ENCODE results near the gene OR2T11. TPM values are rescaled to one million over a fixed set of nuclear protein-coding genes. Genes with fewer than 3 reads are reported as not detected.
A peak's percentile ranks its signal among the peaks of the same experiment; 100 is the strongest.
"Not testable (repeated sequence)": the region's sequence is repeated elsewhere in the genome, so short reads cannot be mapped to it uniquely, and the experiment has no call there.

Gene OR2T11
- total RNA-seq, 1 donor from 2014 or later = 4.3 TPM

- DNase-seq; H3K27ac Mint-ChIP-seq; intact Hi-C loops (cut with micrococcal nuclease); CTCF ChIA-PET; H3K27me3 Mint-ChIP-seq; POLR2A ChIA-PET; ATAC-seq (ENCODE audit: low read depth); H3K4me3 Mint-ChIP-seq; H3K4me1 Mint-ChIP-seq; H3K9me3 Mint-ChIP-seq; H3K36me3 Mint-ChIP-seq (ENCODE audit: low read depth): not testable (repeated sequence)
Observed at GRCh38 chr1:248641583-248641982, 6.7 kb upstream of the OR2T11 start.

GRCh38 chr1:248640906-248641305, 6.0 kb upstream of the OR2T11 start:
- H3K4me3 Mint-ChIP-seq; intact Hi-C loops (cut with micrococcal nuclease); DNase-seq; POLR2A ChIA-PET; H3K4me1 Mint-ChIP-seq; H3K27ac Mint-ChIP-seq; H3K27me3 Mint-ChIP-seq; ATAC-seq (ENCODE audit: low read depth); H3K9me3 Mint-ChIP-seq; H3K36me3 Mint-ChIP-seq (ENCODE audit: low read depth); CTCF ChIA-PET: not testable (repeated sequence)

GRCh38 chr1:248639652-248640051, 4.8 kb upstream of the OR2T11 start:
- H3K4me3 Mint-ChIP-seq; H3K36me3 Mint-ChIP-seq (ENCODE audit: low read depth); H3K27ac Mint-ChIP-seq; CTCF ChIA-PET; POLR2A ChIA-PET; DNase-seq; ATAC-seq (ENCODE audit: low read depth); intact Hi-C loops (cut with micrococcal nuclease); H3K9me3 Mint-ChIP-seq; H3K27me3 Mint-ChIP-seq; H3K4me1 Mint-ChIP-seq: not testable (repeated sequence)

GRCh38 chr1:248636612-248637011, 1.7 kb upstream of the OR2T11 start:
- H3K27me3 Mint-ChIP-seq; H3K9me3 Mint-ChIP-seq; CTCF ChIA-PET; DNase-seq; H3K36me3 Mint-ChIP-seq (ENCODE audit: low read depth); H3K4me1 Mint-ChIP-seq; ATAC-seq (ENCODE audit: low read depth); intact Hi-C loops (cut with micrococcal nuclease); H3K4me3 Mint-ChIP-seq; POLR2A ChIA-PET; H3K27ac Mint-ChIP-seq: not testable (repeated sequence)

- no peaks in the 10 kb centered on the region for H3K36me3 Mint-ChIP-seq (ENCODE audit: low read depth)
- TF ChIP-seq CTCF (IDR thresholded peaks at IDR 0.05) = no peak
- POLR2A ChIA-PET = no interaction called here
- DNase-seq = no peak
- CTCF ChIA-PET = no interaction called here
- H3K27me3 Mint-ChIP-seq = no peaks in the 10 kb centered on the region
- peaks cover 11% of the 10 kb centered on the region for H3K4me1 Mint-ChIP-seq
- no peaks in the 10 kb centered on the region for H3K9me3 Mint-ChIP-seq
- no peak overlapping the region for H3K4me3 Mint-ChIP-seq
- ATAC-seq (ENCODE audit: low read depth) = peak; percentile 37
- intact Hi-C loops (cut with micrococcal nuclease) = loop anchor here (5.0 kb wide), 1 partner anchor 174 kb away; no protein-coding TSS in a partner anchor
- no peak overlapping the region for H3K27ac Mint-ChIP-seq
Observed at GRCh38 chr1:248631354-248632008, 3.4 kb downstream of the OR2T11 start.

GRCh38 chr1:248630551-248630950, 4.3 kb downstream of the OR2T11 start:
- DNase-seq (no peak), ATAC-seq (ENCODE audit: low read depth) (no peak)
- TF ChIP-seq CTCF (IDR thresholded peaks at IDR 0.05) = no peak
- no peaks in the 10 kb centered on the region for H3K36me3 Mint-ChIP-seq (ENCODE audit: low read depth)
- no peak overlapping the region for H3K4me3 Mint-ChIP-seq
- no peaks in the 10 kb centered on the region for H3K9me3 Mint-ChIP-seq
- POLR2A ChIA-PET = no interaction called here
- no peak overlapping the region for H3K27ac Mint-ChIP-seq
- peaks cover 11% of the 10 kb centered on the region for H3K4me1 Mint-ChIP-seq
- intact Hi-C loops (cut with micrococcal nuclease) = loop anchor here (5.0 kb wide), 1 partner anchor 173 kb away; no protein-coding TSS in a partner anchor
- no peaks in the 10 kb centered on the region for H3K27me3 Mint-ChIP-seq
- CTCF ChIA-PET = interaction anchor here (1.4 kb wide), 1 partner anchor 175 kb away, joined by 3 read pairs; no protein-coding TSS in a partner anchor

- DNase-seq (no peak), ATAC-seq (ENCODE audit: low read depth) (peak; percentile 54)
- no peaks in the 10 kb centered on the region for H3K27me3 Mint-ChIP-seq
- H3K9me3 Mint-ChIP-seq = no peaks in the 10 kb centered on the region
- no peak overlapping the region for H3K27ac Mint-ChIP-seq
- no peak overlapping the region for H3K4me3 Mint-ChIP-seq
- ChIA-PET CTCF (interaction anchor here (0.7 to 1.0 kb wide), 4 partner anchors 9 to 178 kb away, joined by 3 to 5 read pairs (median 4); no protein-coding TSS in a partner anchor), POLR2A (interaction anchor here (0.7 to 0.8 kb wide), 2 partner anchors 76 to 129 kb away, joined by 4 read pairs; no protein-coding TSS in a partner anchor)
- intact Hi-C loops (cut with micrococcal nuclease) = no loop called here
- H3K36me3 Mint-ChIP-seq (ENCODE audit: low read depth) = no peaks in the 10 kb centered on the region
- no peak for TF ChIP-seq CTCF (IDR thresholded peaks at IDR 0.05)
- peaks cover 11% of the 10 kb centered on the region for H3K4me1 Mint-ChIP-seq
Observed at GRCh38 chr1:248627971-248628844, 6.7 kb downstream of the OR2T11 start.
